ENCODE results near the gene PLPPR3. TPM values are rescaled to one million over a fixed set of nuclear protein-coding genes. Genes with fewer than 3 reads are reported as not detected.

PLPPR3 gene
- total RNA-seq, 1 experiment from 2014 or later = 63.7 TPM

- intact Hi-C loops (cut with micrococcal nuclease; ENCODE audit: unreplicated experiment) (no loop called here), in situ Hi-C loops (cut with HindIII; ENCODE audit: low pct_unique_long_range_greater_than_20kb, low sequenced_read_pairs) (no loop called here)
- POLR2A ChIA-PET = interaction anchor here (0.6 to 0.7 kb wide), 2 partner anchors 89 to 146 kb away, joined by 3 to 4 read pairs; no protein-coding TSS in a partner anchor
- TF ChIP-seq REST (IDR thresholded peaks at IDR 0.05; ENCODE audit: insufficient read depth in 1 of 2, low read depth in 2 of 2, low read length in 1 of 2) (no peak), SIN3A (IDR thresholded peaks at IDR 0.05; ENCODE audit: borderline replicate concordance, insufficient read depth, low read depth, low read length) (no peak), TCF7L2 (IDR thresholded peaks at IDR 0.05; ENCODE audit: low read depth, low read length) (no peak), POLR2AphosphoS5 (IDR thresholded peaks at IDR 0.05; ENCODE audit: low read depth, low read length) (no peak), CTCF (IDR thresholded peaks at IDR 0.05) (no peak)
- DNase-seq (ENCODE audit: low read depth, low spot score) (no peak), ATAC-seq (peak; percentile 23)
- Histone ChIP-seq H3K9me3 (ENCODE audit: control insufficient read depth, insufficient read depth, low read depth, low read length) (no peaks in the 10 kb centered on the region), H3K36me3 (ENCODE audit: control insufficient read depth, insufficient read depth, low read length) (no peaks in the 10 kb centered on the region), H3K4me3 (ENCODE audit: low read depth in 2 of 2, low read length in 2 of 2) (no peak overlapping the region), H3K27me3 (ENCODE audit: control insufficient read depth, insufficient read depth, low read length) (no peaks in the 10 kb centered on the region), H3K4me1 (ENCODE audit: control insufficient read depth, insufficient read depth, low read length) (peaks cover 5% of the 10 kb centered on the region; the same call in 1 of the 2 replicates), H3K27ac (ENCODE audit: low read length) (no peak overlapping the region)
- CTCF ChIA-PET = interaction anchor here (0.6 kb wide), 1 partner anchor 10 kb away, joined by 3 read pairs; no protein-coding TSS in a partner anchor
- no TSS peak for BruUV-seq (replicated peaks)
These were observed 45.6 kb upstream of the PLPPR3 start for GRCh38 chr19:867301-867793.

- Histone ChIP-seq H3K4me1 (ENCODE audit: control insufficient read depth, insufficient read depth, low read length) (peaks cover 5% of the 10 kb centered on the region; the same call in 1 of the 2 replicates), H3K27ac (ENCODE audit: low read length) (no peak overlapping the region), H3K9me3 (ENCODE audit: control insufficient read depth, insufficient read depth, low read depth, low read length) (no peaks in the 10 kb centered on the region), H3K4me3 (ENCODE audit: low read depth in 2 of 2, low read length in 2 of 2) (no peak overlapping the region), H3K36me3 (ENCODE audit: control insufficient read depth, insufficient read depth, low read length) (no peaks in the 10 kb centered on the region), H3K27me3 (ENCODE audit: control insufficient read depth, insufficient read depth, low read length) (no peaks in the 10 kb centered on the region)
- ATAC-seq (no peak), DNase-seq (ENCODE audit: low read depth, low spot score) (no peak)
- TF ChIP-seq REST (IDR thresholded peaks at IDR 0.05; ENCODE audit: insufficient read depth in 1 of 2, low read depth in 2 of 2, low read length in 1 of 2) = no peak
- no peak for TF ChIP-seq CTCF (IDR thresholded peaks at IDR 0.05)
- no peak for TF ChIP-seq TCF7L2 (IDR thresholded peaks at IDR 0.05; ENCODE audit: low read depth, low read length)
- TF ChIP-seq POLR2AphosphoS5 (IDR thresholded peaks at IDR 0.05; ENCODE audit: low read depth, low read length) = no peak
- TF ChIP-seq SIN3A (IDR thresholded peaks at IDR 0.05; ENCODE audit: borderline replicate concordance, insufficient read depth, low read depth, low read length) = no peak
- ChIA-PET CTCF (interaction anchor here (0.6 kb wide), 1 partner anchor 9 kb away, joined by 3 read pairs; no protein-coding TSS in a partner anchor), POLR2A (interaction anchor here (0.6 to 0.7 kb wide), 2 partner anchors 89 to 146 kb away, joined by 3 to 4 read pairs; no protein-coding TSS in a partner anchor)
- BruUV-seq (replicated peaks) = no TSS peak
- in situ Hi-C loops (cut with HindIII; ENCODE audit: low pct_unique_long_range_greater_than_20kb, low sequenced_read_pairs) (no loop called here), intact Hi-C loops (cut with micrococcal nuclease; ENCODE audit: unreplicated experiment) (no loop called here)
These were observed 45.1 kb upstream of the PLPPR3 start for GRCh38 chr19:866769-867300.
